Stomach (tissue), 4 donors: ENCODE measurements around the gene FSTL4.

Source experiments
- CTCF ChIP-seq, 7 experiments: fragments of 450-650 bp in 4 of 7; fragments of 200-600 bp in 3 of 7; sonication (generic) in 3 of 7; IDR thresholded peaks; one replicate each; pipeline ENCODE4 v1.5.1; 2016 to 2019; ENCODE audit warnings: antibody characterized with exemption in 7 of 7, control low read depth in 2 of 7, mild to moderate bottlenecking in 1 of 7
- POLR2A ChIP-seq, 4 donors: fragments of 450-650 bp; IDR thresholded peaks; one replicate each; pipeline ENCODE4 v1.6.1; 2016; ENCODE audit warnings: antibody characterized with exemption in 4 of 4, control low read depth in 2 of 4, mild to moderate bottlenecking in 1 of 4, moderate library complexity in 1 of 4
- POLR2AphosphoS5 ChIP-seq, 3 donors: sonication (generic); formaldehyde crosslinking; IDR thresholded peaks; one replicate each; pipeline ENCODE4 v1.6.1; 2016; ENCODE audit warnings: antibody characterized with exemption in 3 of 3

DNA sequence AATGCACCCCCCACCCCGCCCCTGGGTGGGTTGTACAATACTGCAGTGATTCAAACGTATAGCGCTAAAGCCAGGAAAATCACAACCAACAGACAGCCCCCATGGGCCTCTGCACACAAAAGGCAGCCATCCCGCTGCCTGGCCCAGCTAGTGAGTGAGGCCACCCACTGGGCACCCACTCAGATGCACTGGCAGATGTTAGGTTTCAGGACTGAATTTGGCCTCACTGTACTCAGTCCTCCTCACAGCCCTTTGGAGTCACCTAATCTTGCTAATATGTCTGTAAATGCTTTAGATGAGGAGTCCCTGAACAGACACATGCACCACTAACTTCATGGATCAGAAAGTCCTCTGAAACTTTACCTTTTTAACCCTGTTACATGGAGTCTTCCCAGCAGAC lies 87.7 kb downstream of the FSTL4 start:
- TF ChIP-seq CTCF (IDR thresholded peaks at IDR 0.05) (no peak), POLR2A (IDR thresholded peaks at IDR 0.05) (no peak), POLR2AphosphoS5 (IDR thresholded peaks at IDR 0.05) (no peak)
